ENCODE data around the gene NIT2.

DNA sequence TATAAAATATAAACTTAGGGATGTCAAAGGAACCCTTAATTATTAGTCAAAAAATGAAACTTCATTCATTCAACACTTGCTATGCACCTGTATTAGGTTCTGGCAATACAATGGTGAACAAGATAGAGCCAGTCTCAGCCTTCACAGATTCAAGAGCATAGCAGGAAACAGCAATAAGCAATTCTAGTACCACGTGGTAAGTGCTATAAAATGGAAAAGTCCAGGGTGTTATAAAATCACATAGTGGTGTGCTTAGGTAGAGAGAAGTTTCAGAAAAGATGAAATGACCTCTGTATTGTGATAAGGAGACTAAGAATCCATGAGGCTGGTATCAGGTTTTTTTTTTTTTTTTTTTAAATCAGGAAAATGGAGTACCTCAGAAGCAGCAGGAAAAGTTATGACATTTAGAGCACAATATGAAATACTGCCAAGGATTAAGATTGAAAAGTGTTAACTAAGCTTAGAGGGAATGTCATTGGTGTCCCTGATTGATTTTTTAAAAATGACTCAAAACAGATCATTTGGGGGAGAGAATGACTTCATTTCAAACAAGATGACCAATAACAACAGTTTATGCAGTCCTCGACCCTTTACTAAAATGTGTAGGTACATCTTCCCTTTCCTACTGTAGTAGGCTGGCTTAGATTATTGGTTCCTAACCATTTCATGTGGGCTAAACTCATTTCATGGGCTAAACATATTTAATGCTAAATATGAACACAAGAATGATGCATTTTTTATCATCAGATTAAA is 61.3 kb downstream of the NIT2 start:
- TF ChIP-seq POLR2A (IDR thresholded peaks at IDR 0.05) = no peak
- TF ChIP-seq, protein P1, sequence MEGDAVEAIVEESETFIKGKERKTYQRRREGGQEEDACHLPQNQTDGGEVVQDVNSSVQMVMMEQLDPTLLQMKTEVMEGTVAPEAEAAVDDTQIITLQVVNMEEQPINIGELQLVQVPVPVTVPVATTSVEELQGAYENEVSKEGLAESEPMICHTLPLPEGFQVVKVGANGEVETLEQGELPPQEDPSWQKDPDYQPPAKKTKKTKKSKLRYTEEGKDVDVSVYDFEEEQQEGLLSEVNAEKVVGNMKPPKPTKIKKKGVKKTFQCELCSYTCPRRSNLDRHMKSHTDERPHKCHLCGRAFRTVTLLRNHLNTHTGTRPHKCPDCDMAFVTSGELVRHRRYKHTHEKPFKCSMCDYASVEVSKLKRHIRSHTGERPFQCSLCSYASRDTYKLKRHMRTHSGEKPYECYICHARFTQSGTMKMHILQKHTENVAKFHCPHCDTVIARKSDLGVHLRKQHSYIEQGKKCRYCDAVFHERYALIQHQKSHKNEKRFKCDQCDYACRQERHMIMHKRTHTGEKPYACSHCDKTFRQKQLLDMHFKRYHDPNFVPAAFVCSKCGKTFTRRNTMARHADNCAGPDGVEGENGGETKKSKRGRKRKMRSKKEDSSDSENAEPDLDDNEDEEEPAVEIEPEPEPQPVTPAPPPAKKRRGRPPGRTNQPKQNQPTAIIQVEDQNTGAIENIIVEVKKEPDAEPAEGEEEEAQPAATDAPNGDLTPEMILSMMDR (IDR thresholded peaks at IDR 0.05 in 4 of 5, conservative IDR thresholded peaks at IDR 0.05 in 1 of 5) = no peak
